ENCODE results near the gene LRPAP1.

The LRPAP1 gene

DNA sequence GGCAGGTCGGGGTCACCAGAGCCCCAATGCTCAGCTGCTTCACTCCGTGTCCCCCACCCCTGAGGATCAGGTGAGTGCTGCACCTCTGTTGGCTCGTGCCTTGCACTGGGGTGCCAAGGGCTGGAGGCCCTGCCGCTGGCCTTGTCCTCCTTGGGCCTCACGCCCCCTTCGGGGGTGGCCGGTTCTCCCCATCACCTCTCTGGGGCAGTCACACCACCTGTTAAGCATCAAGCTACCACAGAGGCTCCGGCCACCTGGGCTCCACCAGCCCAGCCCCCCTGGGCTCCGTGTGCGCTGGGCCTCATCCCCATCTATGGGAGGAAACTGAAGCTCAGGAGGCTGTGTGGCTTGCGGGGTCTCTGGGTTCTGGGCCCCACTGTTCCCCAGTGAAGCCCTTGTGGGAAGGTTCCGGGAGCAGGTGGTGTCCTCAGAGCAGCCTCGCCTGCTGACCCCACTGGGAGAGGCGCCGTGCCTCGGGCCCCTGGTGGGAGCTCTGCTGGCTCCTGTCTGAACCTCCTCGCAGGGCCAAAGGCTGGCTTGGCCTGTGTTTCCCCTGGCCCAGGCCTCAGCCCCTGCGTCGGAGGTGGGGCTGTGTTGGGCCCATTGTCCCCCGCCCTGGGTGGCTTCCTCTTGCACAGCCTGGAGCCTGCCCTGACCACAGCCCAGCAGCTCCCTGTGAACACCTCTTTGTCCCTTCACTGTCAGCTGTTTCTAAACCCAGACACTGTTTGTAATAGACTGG lies 38.3 kb downstream of the LRPAP1 start:
- no peak for DNase-seq (ENCODE audit: low read depth)
- H3K4me3 ChIP-seq (ENCODE audit: low read depth, low read length): no peak overlapping the region
- in situ Hi-C loops (cut with HindIII; ENCODE audit: low sequenced_read_pairs): no loop called here
- TF ChIP-seq CTCF (IDR thresholded peaks at IDR 0.05; ENCODE audit: low read depth, low read length, missing control alignments): no peak

DNA sequence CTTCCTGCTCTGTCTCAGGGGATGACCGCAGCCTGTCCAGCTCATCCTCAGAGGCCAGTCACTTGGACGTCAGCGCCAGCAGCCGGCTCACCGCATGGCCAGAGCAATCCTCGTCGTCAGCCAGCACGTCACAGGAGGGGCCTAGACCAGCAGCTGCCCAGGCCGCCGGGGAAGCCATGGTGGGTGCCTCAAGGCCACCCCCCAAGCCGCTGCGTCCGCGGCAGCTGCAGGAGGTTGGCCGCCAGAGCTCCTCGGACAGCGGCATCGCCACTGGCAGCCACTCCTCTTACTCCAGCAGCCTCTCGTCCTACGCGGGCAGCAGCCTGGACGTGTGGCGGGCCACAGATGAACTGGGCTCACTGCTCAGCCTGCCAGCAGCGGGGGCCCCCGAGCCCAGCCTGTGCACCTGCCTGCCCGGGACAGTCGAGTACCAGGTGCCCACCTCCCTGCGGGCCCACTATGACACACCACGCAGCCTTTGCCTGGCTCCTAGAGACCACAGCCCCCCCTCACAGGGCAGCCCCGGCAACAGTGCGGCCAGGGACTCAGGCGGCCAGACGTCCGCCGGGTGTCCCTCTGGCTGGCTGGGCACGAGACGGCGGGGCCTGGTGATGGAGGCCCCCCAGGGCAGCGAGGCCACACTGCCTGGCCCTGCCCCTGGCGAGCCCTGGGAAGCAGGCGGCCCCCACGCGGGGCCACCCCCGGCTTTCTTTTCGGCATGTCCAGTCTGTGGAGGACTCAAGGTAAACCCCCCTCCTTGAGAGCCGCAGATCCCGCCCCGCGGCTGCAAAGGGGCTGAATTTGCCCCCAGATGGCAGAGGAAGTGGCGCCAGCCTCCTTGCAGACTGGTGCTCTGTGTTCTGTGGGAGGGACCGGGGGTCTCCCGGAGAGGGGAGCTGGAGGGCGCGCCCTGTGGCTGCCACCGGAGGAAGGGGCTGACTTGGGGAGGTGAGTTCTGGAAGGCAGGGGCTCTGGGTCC lies 39.2 kb downstream of the LRPAP1 start:
- TF ChIP-seq CTCF (IDR thresholded peaks at IDR 0.05; ENCODE audit: low read depth, low read length, missing control alignments): no peak
- DNase-seq (ENCODE audit: low read depth): no peak
- in situ Hi-C loops (cut with HindIII; ENCODE audit: low sequenced_read_pairs): no loop called here
- no peak overlapping the region for H3K4me3 ChIP-seq (ENCODE audit: low read depth, low read length)

- in situ Hi-C loops (cut with HindIII; ENCODE audit: low sequenced_read_pairs): no loop called here
- no peak for DNase-seq (ENCODE audit: low read depth)
- no peak overlapping the region for H3K4me3 ChIP-seq (ENCODE audit: low read depth, low read length)
- no peak for TF ChIP-seq CTCF (IDR thresholded peaks at IDR 0.05; ENCODE audit: low read depth, low read length, missing control alignments)
These were observed 40.4 kb downstream of the LRPAP1 start for GRCh38 chr4:3491681-3492405.

GRCh38 chr4:3489451-3489962 lies 42.7 kb downstream of the LRPAP1 start:
- no peak for DNase-seq (ENCODE audit: low read depth)
- no peak overlapping the region for H3K4me3 ChIP-seq (ENCODE audit: low read depth, low read length)
- in situ Hi-C loops (cut with HindIII; ENCODE audit: low sequenced_read_pairs): no loop called here
- TF ChIP-seq CTCF (IDR thresholded peaks at IDR 0.05; ENCODE audit: low read depth, low read length, missing control alignments): no peak

DNA sequence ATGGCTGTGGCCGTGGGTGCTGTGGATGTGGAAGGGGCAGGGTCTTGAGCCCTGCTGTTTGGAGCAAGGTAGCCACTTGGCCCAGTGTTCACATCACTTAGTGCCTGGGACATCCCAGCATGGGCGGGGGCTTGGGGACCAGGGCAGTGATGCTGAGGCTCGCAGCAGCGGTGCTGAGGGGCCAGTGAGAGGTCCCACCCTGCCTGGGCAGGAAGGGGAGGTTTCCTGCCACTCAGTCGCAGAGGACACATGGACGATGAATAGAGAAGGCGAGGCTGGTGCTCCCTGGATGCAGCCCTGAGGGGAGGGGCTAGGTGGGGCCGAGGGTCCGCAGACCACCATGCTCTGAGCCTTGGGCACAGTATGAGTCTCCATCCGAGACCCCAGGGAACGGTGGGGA lies 43.4 kb downstream of the LRPAP1 start:
- H3K4me3 ChIP-seq (ENCODE audit: low read depth, low read length): no peak overlapping the region
- TF ChIP-seq CTCF (IDR thresholded peaks at IDR 0.05; ENCODE audit: low read depth, low read length, missing control alignments): no peak
- in situ Hi-C loops (cut with HindIII; ENCODE audit: low sequenced_read_pairs): no loop called here
- no peak for DNase-seq (ENCODE audit: low read depth)

DNA sequence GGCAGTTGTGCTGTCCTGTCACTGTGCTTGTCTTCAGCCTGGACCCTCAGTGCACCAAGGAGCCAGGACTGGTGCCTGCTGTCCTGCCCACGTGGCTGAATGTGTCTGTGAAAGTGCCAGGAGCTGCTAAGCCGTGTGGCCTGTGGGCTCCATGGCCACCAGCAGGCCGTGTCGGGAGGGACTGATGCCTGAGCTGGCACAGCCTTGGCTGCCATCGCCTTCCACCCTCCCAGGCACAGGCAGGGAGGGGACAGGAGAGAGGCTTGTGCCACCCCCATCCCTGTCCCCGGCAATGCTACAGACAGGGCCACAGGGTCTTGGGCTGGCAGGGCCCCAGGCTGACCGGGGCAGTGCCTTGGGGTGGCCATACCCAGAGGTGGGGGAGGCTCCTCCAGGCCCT lies 44.4 kb downstream of the LRPAP1 start:
- no peak for TF ChIP-seq CTCF (IDR thresholded peaks at IDR 0.05; ENCODE audit: low read depth, low read length, missing control alignments)
- in situ Hi-C loops (cut with HindIII; ENCODE audit: low sequenced_read_pairs): no loop called here
- no peak for DNase-seq (ENCODE audit: low read depth)
- no peak overlapping the region for H3K4me3 ChIP-seq (ENCODE audit: low read depth, low read length)

Data from astrocyte of the cerebellum (primary cell).